ENCODE measurements around the gene MPP4.

MPP4 gene

GRCh38 chr2:201653221-201653620 lies 45.2 kb downstream of the MPP4 start:
- no peak for TF ChIP-seq CTCF (IDR thresholded peaks at IDR 0.05; ENCODE audit: low read depth, low read length)
- H3K4me3 ChIP-seq (replicated peaks in 1 of 2; ENCODE audit: low read depth in 2 of 2, low read length in 2 of 2): no peak overlapping the region
- DNase-seq (ENCODE audit: low read depth in 2 of 2): no peak

DNA sequence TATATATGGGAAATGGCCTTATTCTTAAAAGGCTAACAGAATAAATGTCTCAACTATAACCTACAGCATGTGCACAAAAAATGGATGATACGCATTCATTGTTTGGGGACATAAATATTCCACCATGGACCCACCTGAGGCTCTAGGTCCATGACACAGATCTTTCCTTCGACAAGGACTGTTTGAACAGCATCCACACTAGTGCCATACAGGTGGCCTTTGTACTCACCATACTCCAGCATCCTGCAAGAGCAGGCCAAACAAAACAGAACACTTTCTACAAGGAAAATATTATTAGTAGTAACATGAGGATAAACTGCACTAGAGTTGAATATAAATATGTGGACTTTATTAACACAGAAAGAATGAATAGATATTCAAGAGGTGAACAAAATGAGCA lies 49.0 kb downstream of the MPP4 start:
- no peak for DNase-seq (ENCODE audit: low read depth in 2 of 2)
- no peak overlapping the region for H3K4me3 ChIP-seq (replicated peaks in 1 of 2; ENCODE audit: low read depth in 2 of 2, low read length in 2 of 2)
- TF ChIP-seq CTCF (IDR thresholded peaks at IDR 0.05; ENCODE audit: low read depth, low read length): no peak

GRCh38 chr2:201647431-201647830 lies 51.0 kb downstream of the MPP4 start:
- no peak overlapping the region for H3K4me3 ChIP-seq (replicated peaks in 1 of 2; ENCODE audit: low read depth in 2 of 2, low read length in 2 of 2)
- no peak for TF ChIP-seq CTCF (IDR thresholded peaks at IDR 0.05; ENCODE audit: low read depth, low read length)
- no peak for DNase-seq (ENCODE audit: low read depth in 2 of 2)

DNA sequence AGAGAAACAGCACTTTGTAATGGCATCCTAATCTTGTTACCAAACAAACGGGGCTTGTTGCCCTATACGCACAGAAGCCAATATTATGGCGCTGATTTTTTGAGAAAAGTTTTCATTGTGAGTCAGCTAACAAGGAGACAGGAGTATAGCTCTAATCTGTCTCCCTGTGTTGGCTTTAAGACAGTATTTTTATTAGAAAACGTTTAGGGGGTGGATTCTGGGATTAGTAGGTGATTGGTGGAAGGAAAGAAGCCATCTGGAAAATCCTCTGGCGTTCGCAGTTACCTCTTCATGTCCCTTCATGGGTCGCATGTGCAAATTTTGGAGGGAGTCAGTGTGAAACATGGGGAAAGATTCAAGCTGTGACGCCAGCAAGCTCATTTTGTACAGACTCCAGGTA lies 54.4 kb downstream of the MPP4 start:
- TF ChIP-seq CTCF (IDR thresholded peaks at IDR 0.05; ENCODE audit: low read depth, low read length): no peak
- DNase-seq (ENCODE audit: low read depth in 2 of 2): peak; percentile 44 to 46
- H3K4me3 ChIP-seq (replicated peaks in 1 of 2; ENCODE audit: low read depth in 2 of 2, low read length in 2 of 2): no peak overlapping the region

- H3K4me3 ChIP-seq (replicated peaks in 1 of 2; ENCODE audit: low read depth in 2 of 2, low read length in 2 of 2): peak within 1 kb of the TSS; percentile 91 to 98
- no peak for TF ChIP-seq CTCF (IDR thresholded peaks at IDR 0.05; ENCODE audit: low read depth, low read length)
- DNase-seq (ENCODE audit: low read depth in 2 of 2): peak; percentile 31 to 42
These were observed 55.1 kb downstream of the MPP4 start, which contains the start of gene TMEM237 for GRCh38 chr2:201643216-201643890. TSS of gene TMEM237 (minus strand) at chr2:201643503. CDS start at chr2:201643400, 103 bp downstream.

DNA sequence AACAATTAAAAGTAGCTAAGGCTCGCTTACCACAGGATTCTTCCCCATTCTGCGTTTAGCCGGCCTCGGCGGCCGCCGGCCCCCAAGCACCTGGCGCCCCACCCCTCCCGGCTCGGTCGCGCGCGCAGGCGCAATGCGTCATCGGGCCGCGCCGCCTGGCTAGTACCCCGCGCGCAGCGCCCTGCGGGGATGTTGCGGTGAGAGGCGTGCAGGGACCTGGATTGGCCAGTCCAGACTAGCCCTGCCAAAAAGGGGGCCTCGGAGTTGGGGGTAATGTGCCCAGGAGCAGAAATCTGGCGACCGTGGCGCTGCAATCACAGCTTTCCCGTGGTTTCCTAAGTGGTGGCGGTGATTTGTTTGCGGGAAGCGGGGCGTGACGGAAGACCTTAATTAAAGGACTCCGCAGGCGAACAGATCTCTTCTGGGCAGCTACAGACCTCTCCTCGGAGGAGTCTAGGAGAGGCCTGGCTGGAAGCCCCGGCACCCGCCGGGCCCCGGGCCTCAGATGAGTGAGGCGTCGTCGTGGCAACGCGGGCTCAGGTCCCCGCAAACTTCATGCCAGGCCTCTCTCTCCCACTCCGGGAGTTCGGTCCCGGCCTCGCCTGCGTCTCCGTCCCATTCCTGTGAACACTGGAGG lies 55.7 kb downstream of the MPP4 start:
- no peak for TF ChIP-seq CTCF (IDR thresholded peaks at IDR 0.05; ENCODE audit: low read depth, low read length)
- peak; percentile 76 to 78 for DNase-seq (ENCODE audit: low read depth in 2 of 2)
- peak overlapping the region; percentile 91 to 98 for H3K4me3 ChIP-seq (replicated peaks in 1 of 2; ENCODE audit: low read depth in 2 of 2, low read length in 2 of 2)

All from cardiac fibroblast (primary cell).